Prostate gland (tissue), 1 donor: ENCODE measurements around the gene NKX2-2.

Source experiments
- POLR2A ChIP-seq: fragments of 450-650 bp; IDR thresholded peaks from one replicate; pipeline ENCODE4 v1.6.1; 2016; ENCODE audit warnings: antibody characterized with exemption, mild to moderate bottlenecking
- POLR2AphosphoS5 ChIP-seq: sonication (generic); formaldehyde crosslinking; IDR thresholded peaks from one replicate; pipeline ENCODE4 v1.6.1; 2017; ENCODE audit warnings: antibody characterized with exemption

- no peak for TF ChIP-seq POLR2A
- no peak for TF ChIP-seq POLR2AphosphoS5
Measured at GRCh38 chr20:21520702-21521595, 7.1 kb upstream of the NKX2-2 start.
